ENCODE measurements around the gene PDE1A. TPM values are rescaled to one million over a fixed set of nuclear protein-coding genes. Genes with fewer than 3 reads are reported as not detected.

PDE1A gene
- total and polyA plus RNA-seq, 2 of the 4 experiments (the other 2 are of a cell fraction): 0.24 to 0.90 TPM

- no peaks in the 10 kb centered on the region for H3K79me1 ChIP-seq (ENCODE audit: low read depth in 1 of 2, low read length in 2 of 2)
- peaks cover 6% of the 10 kb centered on the region for H3K4me1 ChIP-seq (ENCODE audit: control insufficient read depth, insufficient read depth, low read length)
- H3K27ac ChIP-seq (ENCODE audit: insufficient read depth, low read length): no peak overlapping the region
- H4K8ac ChIP-seq (ENCODE audit: low read depth in 2 of 2, low read length in 2 of 2): no peak overlapping the region
- POLR2A ChIA-PET (ENCODE audit: unreplicated experiment): no interaction called here
- H3K18ac ChIP-seq (ENCODE audit: low read depth, low read length): no peak overlapping the region
- WGBS, 2 experiments (ENCODE audit: extremely low coverage in 2 of 2, insufficient read length in 1 of 2): no CpG with 5 or more reads among the region's 1 CpG
- H3K56ac ChIP-seq (ENCODE audit: extremely low read depth, insufficient read depth, low read length): no peak overlapping the region
- H4K91ac ChIP-seq (ENCODE audit: insufficient read depth, low read depth, low read length): no peak overlapping the region
- H2AFZ ChIP-seq (replicated peaks; ENCODE audit: low read length, poor library complexity): no peak overlapping the region
- CTCF ChIA-PET: interaction anchor here (1.6 kb wide), 1 partner anchor 9 kb away, joined by 3 read pairs; no protein-coding TSS in a partner anchor
- H2AK5ac ChIP-seq (ENCODE audit: low read depth, low read length): no peak overlapping the region
- dilution Hi-C loops (cut with HindIII; ENCODE audit: low sequenced_read_pairs, unreplicated experiment) (no loop called here), in situ Hi-C loops (cut with MboI; ENCODE audit: low sequenced_read_pairs) (no loop called here), intact Hi-C loops (cut with micrococcal nuclease) (no loop called here)
- no peak overlapping the region for H3K4me2 ChIP-seq (ENCODE audit: low read depth, low read length)
- H3K9ac ChIP-seq (ENCODE audit: low read depth, low read length): no peak overlapping the region
- H2BK120ac ChIP-seq (ENCODE audit: low read depth, low read length): no peak overlapping the region
- H3K27me3 ChIP-seq (ENCODE audit: control insufficient read depth, insufficient read depth, low read length): no peaks in the 10 kb centered on the region
- no peak overlapping the region for H2BK5ac ChIP-seq (ENCODE audit: low read depth, low read length, poor library complexity, severe bottlenecking)
- no peak overlapping the region for H2AK9ac ChIP-seq (replicated peaks; ENCODE audit: low read depth, low read length, poor library complexity)
- no peak for TF ChIP-seq MAFK (IDR thresholded peaks at IDR 0.05; ENCODE audit: low read depth, low read length)
- no peak for TF ChIP-seq BHLHE40 (IDR thresholded peaks at IDR 0.05; ENCODE audit: low read depth, low read length)
- no peak for TF ChIP-seq RAD21 (IDR thresholded peaks at IDR 0.05; ENCODE audit: low read length)
- no peak for TF ChIP-seq SMC3 (IDR thresholded peaks at IDR 0.05; ENCODE audit: low read depth, low read length)
- TF ChIP-seq RCOR1 (IDR thresholded peaks at IDR 0.05; ENCODE audit: insufficient replicate concordance, low read length): no peak
- no peak for TF ChIP-seq CHD1 (IDR thresholded peaks at IDR 0.05; ENCODE audit: low read depth, low read length)
- no peak for TF ChIP-seq CTCF (conservative IDR thresholded peaks at IDR 0.05; ENCODE audit: low read depth, low read length)
- TF ChIP-seq FOS (IDR thresholded peaks at IDR 0.05; ENCODE audit: low read depth, low read length): no peak
- no peak for TF ChIP-seq POLR2A (IDR thresholded peaks at IDR 0.05; ENCODE audit: low read depth, low read length)
- no peak for TF ChIP-seq USF2 (IDR thresholded peaks at IDR 0.05; ENCODE audit: low read depth, low read length)
- TF ChIP-seq ELK1 (IDR thresholded peaks at IDR 0.05; ENCODE audit: borderline replicate concordance, low read depth, low read length): no peak
- no peak for TF ChIP-seq NFE2L2 (IDR thresholded peaks at IDR 0.05; ENCODE audit: low read depth, low read length)
- no peak for TF ChIP-seq RFX5 (IDR thresholded peaks at IDR 0.05; ENCODE audit: low read depth, low read length)
- no peak for TF ChIP-seq CEBPB (IDR thresholded peaks at IDR 0.05; ENCODE audit: low read depth, low read length)
- TF ChIP-seq MXI1 (IDR thresholded peaks at IDR 0.05; ENCODE audit: borderline replicate concordance, low read depth, low read length): no peak
- no peaks in the 10 kb centered on the region for H3K9me3 ChIP-seq (ENCODE audit: control insufficient read depth, insufficient read depth, low read length)
- H3K36me3 ChIP-seq (ENCODE audit: control insufficient read depth, insufficient read depth, low read length): no peaks in the 10 kb centered on the region
- H3K23ac ChIP-seq (ENCODE audit: low read depth, low read length): no peak overlapping the region
- BruUV-seq (replicated peaks): no TSS peak
- H3K4me3 ChIP-seq (ENCODE audit: insufficient read depth, low read depth, low read length): no peak overlapping the region
- no peak overlapping the region for H4K5ac ChIP-seq (ENCODE audit: low read depth, low read length)
- ATAC-seq (ENCODE audit: low read depth): no peak
- no peak overlapping the region for H3K4ac ChIP-seq (ENCODE audit: low read depth, low read length)
- no peak for DNase-seq
- no peak overlapping the region for H3K14ac ChIP-seq (replicated peaks; ENCODE audit: low read depth, low read length)
- no peaks in the 10 kb centered on the region for H4K20me1 ChIP-seq (ENCODE audit: insufficient read depth, low read length)
- no peak overlapping the region for H2BK15ac ChIP-seq (ENCODE audit: low read depth, low read length)
- H3K9me1 ChIP-seq (ENCODE audit: insufficient read depth, low read length): 0 out of 2 replicates have a peak, but pooled peaks cover 3% of the 10 kb centered on the region
- H2BK20ac ChIP-seq (ENCODE audit: low read depth, low read length): no peak overlapping the region
Observed at GRCh38 chr2:182321096-182321495, 105.7 kb downstream of the PDE1A start.
